ENCODE data around the gene CDCP1.

The CDCP1 gene

GRCh38 chr3:45145681-45146614, at the start of gene CDCP1:
TSS of gene CDCP1 (minus strand) at chr3:45146378. CDS start at chr3:45146287, 91 bp downstream.
- DNase-seq (ENCODE audit: low spot score) = no peak

GRCh38 chr3:45194791-45195190, 48.6 kb upstream of the CDCP1 start:
- no peak for DNase-seq (ENCODE audit: low spot score)

GRCh38 chr3:45191924-45192417, 45.8 kb upstream of the CDCP1 start:
- no peak for DNase-seq (ENCODE audit: low spot score)

GRCh38 chr3:45191424-45191823, 45.2 kb upstream of the CDCP1 start:
- no peak for DNase-seq (ENCODE audit: low spot score)

- no peak for DNase-seq (ENCODE audit: low spot score)
Observed at GRCh38 chr3:45188719-45189659, 42.8 kb upstream of the CDCP1 start.

- no peak for DNase-seq (ENCODE audit: low spot score)
Observed at GRCh38 chr3:45187694-45188141, 41.5 kb upstream of the CDCP1 start.

- no peak for DNase-seq (ENCODE audit: low spot score)
Observed at GRCh38 chr3:45186871-45187270, 40.7 kb upstream of the CDCP1 start.

- DNase-seq (ENCODE audit: low spot score) = no peak
Observed at GRCh38 chr3:45185461-45185860, 39.3 kb upstream of the CDCP1 start.

- DNase-seq (ENCODE audit: low spot score) = no peak
Observed at GRCh38 chr3:45185052-45185451, 38.9 kb upstream of the CDCP1 start.

- no peak for DNase-seq (ENCODE audit: low spot score)
Observed at GRCh38 chr3:45183872-45184262, 37.7 kb upstream of the CDCP1 start.

GRCh38 chr3:45182915-45183871, 37.0 kb upstream of the CDCP1 start:
- no peak for DNase-seq (ENCODE audit: low spot score)

- DNase-seq (ENCODE audit: low spot score) = no peak
Observed at GRCh38 chr3:45181496-45181895, 35.3 kb upstream of the CDCP1 start.

GRCh38 chr3:45180899-45181298, 34.7 kb upstream of the CDCP1 start:
- DNase-seq (ENCODE audit: low spot score) = no peak

- DNase-seq (ENCODE audit: low spot score) = no peak
Observed at GRCh38 chr3:45180051-45180450, 33.9 kb upstream of the CDCP1 start.

- no peak for DNase-seq (ENCODE audit: low spot score)
Observed at GRCh38 chr3:45179163-45179562, 33.0 kb upstream of the CDCP1 start.

- DNase-seq (ENCODE audit: low spot score) = no peak
Observed at GRCh38 chr3:45178183-45179023, 32.2 kb upstream of the CDCP1 start.

- DNase-seq (ENCODE audit: low spot score) = no peak
Observed at GRCh38 chr3:45176912-45177311, 30.7 kb upstream of the CDCP1 start.

- DNase-seq (ENCODE audit: low spot score) = no peak
Observed at GRCh38 chr3:45174234-45174633, 28.1 kb upstream of the CDCP1 start.

- DNase-seq (ENCODE audit: low spot score) = no peak
Observed at GRCh38 chr3:45173776-45174175, 27.6 kb upstream of the CDCP1 start.

GRCh38 chr3:45171283-45171682, 25.1 kb upstream of the CDCP1 start:
- no peak for DNase-seq (ENCODE audit: low spot score)
